Activated CD4-positive, alpha-beta T cell treated with anti-CD3 and anti-CD28 coated beads, Interleukin-2, amount 50 U/mL, for 48 hours (primary cell): ENCODE data around the gene LYZL2.

Experiments used
- DNase-seq, 2 experiments: peaks; one replicate each; pipeline ENCODE4 v3.0.0-alpha.2; 2020

The LYZL2 gene

DNA sequence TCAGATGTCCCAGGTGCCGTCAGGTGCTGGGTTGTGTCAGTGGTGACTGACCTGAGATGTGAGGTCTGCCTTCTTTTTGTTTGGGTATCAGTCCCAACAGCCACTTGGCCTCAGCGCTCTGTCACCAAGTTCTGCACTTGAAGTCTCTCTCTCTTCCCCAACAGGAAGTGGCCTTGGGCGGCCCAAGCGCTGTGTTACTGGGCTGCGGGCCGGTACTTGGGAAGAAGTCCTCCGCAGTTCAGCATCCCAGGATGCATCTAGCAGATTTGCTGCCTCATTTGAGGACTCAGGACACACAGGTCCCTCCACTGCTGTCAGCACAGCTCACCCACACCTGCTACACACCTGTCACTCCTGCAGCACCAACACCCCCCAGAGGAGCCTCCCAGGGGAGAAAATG, 40.1 kb downstream of the LYZL2 start:
- no peak for DNase-seq

DNA sequence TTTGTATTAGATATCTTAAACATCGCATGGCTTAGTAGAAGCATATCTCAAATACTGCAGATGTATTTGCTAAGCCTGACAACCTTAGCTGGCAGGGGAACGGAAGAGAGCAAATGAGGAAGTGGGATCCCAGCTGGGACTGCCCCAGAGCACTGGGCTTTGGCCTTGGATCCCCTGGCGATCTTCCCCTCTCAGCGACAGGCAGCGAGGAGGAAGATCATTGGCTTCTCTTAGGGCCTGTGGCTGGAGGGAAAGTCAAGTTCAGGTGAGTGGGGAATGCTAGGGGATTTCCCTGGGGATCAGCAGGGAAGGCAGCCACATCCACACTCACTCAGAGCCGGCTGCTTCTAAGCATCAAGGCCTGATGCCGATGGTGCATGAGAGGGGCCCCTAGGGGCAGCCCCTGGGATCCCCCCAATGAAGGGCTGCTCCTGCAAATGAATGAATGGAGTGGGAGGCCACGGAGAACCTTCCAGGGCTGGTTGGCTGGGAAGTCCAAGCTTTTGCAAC, 42.0 kb downstream of the LYZL2 start:
- no peak for DNase-seq

DNA sequence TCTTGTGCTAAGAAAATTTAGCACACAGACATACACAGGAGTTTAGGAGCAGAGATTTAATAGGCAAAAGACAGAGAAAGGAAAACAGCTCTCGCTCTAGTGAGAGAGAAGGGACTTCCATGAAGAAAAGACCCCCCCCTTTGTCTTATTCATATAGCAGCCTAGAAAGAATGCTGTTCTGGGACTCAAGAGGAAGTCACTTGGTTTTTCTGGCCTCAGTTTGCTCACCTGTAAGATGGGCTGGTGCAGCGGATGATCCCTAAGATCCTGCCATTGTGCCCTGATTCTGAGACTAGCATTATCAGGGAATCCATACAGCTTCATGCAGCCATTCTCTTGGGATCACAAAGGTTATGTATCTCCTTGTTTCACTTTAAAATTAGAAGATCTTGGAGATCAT, 42.7 kb downstream of the LYZL2 start:
- DNase-seq: no peak

DNA sequence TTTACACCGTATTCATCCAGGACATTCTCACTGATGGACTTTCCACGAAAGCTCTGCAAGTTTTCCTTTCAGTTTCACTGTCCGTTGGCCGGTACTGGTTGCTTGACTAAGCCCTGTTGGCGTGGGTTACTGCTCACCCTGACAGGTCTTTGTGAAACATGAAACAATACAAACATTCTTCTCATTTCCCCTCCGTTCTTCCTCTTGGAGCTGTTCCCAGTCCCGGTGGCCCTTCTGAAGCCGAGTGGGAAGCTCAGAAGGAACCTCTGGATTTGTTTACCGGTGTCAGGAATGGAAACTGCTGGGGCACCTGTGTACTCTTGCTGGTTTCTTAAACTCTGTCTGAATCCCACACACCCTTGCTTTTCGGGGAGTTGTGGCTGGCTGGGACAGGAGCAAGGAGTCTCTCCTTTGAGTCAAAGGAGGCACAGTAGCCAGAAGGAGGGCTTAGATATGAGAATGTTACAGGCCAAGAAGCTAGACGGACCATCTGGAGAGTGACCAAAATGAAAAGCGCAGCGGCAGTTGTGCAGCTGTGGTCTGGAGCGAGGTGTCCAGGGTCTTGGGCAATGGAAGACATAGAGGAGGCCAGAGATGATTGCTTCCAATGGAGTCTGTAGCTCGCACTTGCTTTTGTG, 45.7 kb downstream of the LYZL2 start:
- no peak for DNase-seq

DNA sequence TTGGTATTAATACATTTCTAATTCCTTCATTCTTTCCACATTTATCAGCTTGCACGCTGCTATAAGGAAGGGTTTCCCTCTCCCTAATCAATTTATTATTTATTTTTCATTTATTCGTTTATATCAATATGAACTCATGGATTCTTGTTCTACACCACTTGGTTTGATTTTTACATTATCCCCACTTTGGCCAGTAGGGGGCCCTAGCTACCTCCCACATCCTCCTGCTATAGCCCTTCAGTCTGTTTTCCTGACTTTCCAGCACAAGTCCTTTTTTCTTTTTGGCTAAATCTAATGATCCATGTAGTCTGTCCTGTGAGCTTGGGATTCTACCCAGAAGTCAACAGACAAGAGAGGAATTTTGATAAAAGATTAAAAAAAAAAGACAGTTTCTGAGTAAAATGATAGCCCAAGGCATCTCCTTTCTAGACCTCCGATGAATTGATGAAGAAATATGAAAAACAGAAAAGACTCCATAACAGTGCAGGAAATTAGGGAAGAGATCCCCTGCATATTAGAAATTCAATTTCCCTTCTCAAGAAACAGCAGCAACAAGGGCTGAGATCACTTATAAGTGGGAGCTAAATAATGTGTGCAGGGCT, 47.7 kb downstream of the LYZL2 start:
- DNase-seq: peak; percentile 11 to 28

DNA sequence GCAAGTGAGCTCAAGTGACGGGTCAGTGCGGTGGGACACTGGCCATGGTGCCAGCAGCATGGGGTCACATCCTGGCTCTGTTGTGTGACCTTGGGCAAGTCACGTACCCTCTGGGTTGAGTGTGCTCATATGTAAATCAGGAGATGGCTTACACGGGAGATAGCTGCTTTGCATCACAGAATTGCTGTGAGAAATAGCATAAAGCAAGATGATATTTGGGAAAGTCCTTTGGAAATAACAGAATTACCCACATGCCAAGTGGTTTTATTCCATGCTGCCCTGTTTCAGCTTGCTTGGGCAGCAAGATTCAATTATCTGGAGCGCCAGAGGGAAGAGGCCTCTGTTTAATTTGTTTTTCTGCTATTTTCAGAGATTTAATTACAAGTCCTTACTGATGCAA, 48.9 kb downstream of the LYZL2 start:
- DNase-seq: no peak

DNA sequence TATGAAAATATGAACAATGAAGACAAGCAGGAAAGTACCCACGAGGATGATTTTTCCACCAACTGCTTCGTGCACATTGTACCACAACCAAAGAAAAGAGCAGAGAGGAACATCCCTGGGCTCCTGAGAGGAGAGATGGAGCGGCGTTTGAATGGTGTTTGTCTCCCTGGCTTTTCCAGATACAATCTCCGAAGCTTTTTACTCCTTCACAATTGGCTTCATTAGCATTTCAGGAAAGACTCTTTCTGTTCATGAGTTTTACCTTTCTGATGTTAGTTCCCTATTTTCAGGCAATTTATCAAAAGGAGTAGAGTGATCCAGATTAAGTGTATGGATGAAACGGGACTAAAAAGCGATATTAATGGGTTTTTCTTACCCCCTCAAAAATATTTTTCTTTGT, 49.3 kb downstream of the LYZL2 start:
- no peak for DNase-seq

DNA sequence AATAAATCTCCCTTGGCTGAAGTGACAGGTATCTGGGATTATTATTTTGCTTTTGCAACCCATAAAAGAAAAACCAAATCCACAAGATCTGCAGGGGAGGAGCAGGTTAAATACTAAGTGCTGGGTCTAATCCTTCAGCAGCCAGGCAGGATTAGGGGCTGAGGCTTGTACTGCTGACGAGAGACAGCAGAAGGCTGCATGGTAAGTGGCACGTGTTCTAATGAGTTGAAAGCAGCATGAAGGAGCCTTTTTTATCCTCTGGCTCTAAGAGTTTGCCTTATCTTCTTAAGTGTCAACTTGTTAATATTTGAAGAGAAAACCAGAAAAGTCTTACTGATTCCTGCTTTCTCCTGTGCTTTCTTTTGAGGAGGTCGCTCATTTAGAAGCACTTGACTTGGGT, 50.0 kb downstream of the LYZL2 start:
- DNase-seq: no peak

DNA sequence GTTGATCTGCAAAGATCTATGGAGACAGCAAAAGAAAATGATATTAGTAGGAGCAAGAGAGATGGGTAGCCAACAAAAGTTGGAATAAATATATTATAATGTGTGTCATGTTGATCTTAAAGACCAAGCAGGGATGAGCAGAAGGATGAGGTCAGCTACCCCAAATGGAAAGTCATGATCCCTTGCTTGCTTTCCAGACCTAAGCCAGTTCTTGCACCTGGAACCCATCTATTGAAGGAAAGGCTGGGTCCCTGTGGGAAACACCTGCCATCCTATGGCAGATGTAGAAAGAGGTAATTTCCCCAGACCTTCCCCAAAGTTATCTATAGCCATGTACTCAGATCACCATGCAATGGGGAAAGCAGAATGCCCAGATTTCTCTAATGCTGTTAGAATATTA, 52.5 kb downstream of the LYZL2 start:
- DNase-seq: no peak

DNA sequence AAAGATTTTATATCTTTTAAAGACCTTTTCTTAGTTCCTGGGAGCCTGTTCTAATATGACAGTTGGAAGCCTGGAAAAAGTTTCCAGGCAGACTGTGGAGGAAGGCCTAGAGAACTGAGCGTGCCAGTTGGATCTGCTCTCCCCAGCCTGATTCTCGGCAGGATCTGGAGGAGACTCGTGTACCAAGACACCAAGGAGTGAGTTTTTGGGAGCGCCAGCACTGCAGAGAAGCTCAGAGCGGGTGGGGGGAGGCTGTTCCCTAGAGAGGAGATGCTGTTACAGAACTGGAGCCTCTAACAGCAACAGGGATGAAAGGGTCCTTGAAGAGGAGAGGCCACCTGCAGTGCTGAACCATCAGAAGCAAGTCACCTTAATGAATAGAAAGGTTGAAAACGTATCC, 52.9 kb downstream of the LYZL2 start:
- no peak for DNase-seq

DNA sequence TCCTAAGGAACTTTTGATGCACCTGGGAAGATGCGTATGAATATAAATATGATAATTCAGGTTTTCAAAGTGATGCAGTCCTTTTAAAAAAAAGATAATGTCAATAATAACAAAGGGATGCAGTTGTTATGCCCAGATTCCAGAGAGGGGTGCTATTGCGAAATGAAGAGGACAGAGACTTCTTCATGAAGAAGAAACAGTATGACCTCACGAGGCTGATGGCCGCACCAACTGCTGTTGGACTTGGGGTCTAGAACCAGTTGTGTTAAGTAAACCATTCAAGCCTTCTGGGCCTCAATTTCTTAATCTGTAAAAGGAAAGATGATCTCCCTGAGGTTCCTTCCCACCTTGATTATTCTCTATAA, 55.1 kb downstream of the LYZL2 start:
- no peak for DNase-seq

DNA sequence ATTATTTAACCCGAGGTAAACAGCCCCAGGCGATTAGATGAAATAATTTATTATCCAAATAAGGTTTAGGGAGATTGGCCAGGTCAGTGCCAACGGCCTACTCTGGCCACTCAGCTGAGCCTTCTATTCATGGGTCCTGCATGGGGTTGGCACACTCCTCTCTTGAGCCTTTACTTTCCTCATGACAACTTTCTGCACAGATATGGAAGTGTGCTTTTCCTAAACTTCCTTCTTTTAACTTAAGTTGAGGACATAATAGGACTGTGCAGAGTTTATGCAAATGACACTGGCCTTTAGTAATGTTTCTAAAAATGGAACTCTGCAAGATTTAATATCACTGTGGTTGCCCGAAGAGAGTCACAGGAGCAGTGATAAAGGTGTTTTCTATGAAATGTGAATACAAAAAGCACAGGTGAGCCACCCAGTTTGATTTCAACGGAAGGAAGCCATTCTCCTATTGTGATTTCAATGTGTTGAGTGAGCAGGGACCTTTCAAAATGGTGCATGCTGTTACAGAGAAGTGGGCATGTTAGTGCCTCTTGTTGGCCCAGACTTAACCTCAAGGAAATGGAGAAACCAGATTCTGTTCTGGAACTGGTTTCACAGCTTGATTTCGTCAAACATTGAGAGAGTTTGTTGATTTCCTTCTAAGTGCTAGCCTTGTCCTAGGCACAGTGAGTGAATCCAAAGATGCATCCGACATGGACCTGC, 55.7 kb downstream of the LYZL2 start:
- DNase-seq: no peak

DNA sequence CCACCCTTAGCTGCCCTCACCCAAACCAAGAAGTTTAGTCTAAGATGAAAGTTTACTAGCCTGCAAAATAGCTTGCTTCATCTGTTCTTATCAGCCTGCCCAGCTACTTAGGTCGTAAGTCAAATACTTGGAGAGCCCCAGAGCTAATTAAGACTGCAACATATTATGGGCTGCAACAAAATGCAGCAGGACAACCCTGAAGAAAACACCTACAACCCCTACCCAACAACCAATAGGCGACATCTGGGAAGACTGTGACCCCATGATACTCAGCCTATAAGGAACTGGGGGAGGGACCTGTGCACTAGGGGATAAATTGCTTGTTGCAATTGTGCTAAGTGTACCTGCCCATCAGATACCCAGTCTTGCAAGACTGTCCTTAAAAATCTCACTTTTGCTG, 64.1 kb downstream of the LYZL2 start:
- no peak for DNase-seq

DNA sequence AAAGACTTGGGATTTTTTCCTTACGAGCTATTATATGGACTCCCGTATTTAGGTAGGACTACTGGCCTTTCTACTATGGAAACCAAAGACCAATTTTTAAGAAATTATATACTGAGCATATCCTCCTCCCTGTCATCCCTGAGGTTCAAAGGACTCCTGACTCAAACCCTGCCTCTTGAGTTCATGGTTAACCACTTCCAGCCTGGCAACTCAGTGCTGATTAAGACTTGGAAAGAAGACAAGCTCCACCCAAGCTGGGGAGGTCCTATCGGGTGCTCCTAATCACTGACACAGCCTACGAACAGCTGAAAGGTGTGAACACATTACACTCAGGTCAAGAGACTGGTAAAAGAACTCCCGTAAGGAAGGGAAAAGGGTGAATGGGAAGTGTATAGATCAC, 66.8 kb downstream of the LYZL2 start:
- peak; percentile 37 to 50 for DNase-seq
